H1 (cell line): Measurements from ENCODE around the gene ADCY7. TPM values are rescaled to one million over a fixed set of nuclear protein-coding genes. Genes with fewer than 3 reads are reported as not detected.

ENCODE experiments used
- BACH1 ChIP-seq: IDR thresholded peaks from 2 replicates; pipeline ENCODE4 v1.6.1; 2012; ENCODE audit warnings: low read length, improper control_type of control experiment
- RNF2 ChIP-seq: fragments of 200-900, 300-1000 bp; sonication (generic); IDR thresholded peaks from 2 replicates; pipeline ENCODE4 v1.7.1; 2016; ENCODE audit warnings: borderline replicate concordance, low read depth, mild to moderate bottlenecking, antibody characterized with exemption, low read length; ENCODE audit not compliant: poor library complexity, severe bottlenecking; ENCODE audit errors: missing control alignments
- SP1 ChIP-seq: IDR thresholded peaks from 2 replicates; pipeline ENCODE4 v1.6.1; 2011; ENCODE audit warnings: low read depth, low read length
- polyA plus RNA-seq, 7 experiments: library from polyadenylated mRNA; depleted of rRNA in 3 of 7; stranded (reverse) in 5 of 7; unstranded in 2 of 7; fragments of >200 nt in 5 of 7; fragments of 200-250 nt in 2 of 7; gene quantifications; 1 replicate in 5 of 7; 2 replicates in 1 of 7; 4 replicates in 1 of 7; pipeline versions ENCODE4 v1.2.1 to v1.2.3, GENCODE V29; 2011 to 2013; ENCODE audit warnings: missing spikeins in 2 of 7, mixed read lengths in 2 of 7
- total RNA-seq: library from RNA; stranded (reverse); fragmentation: NEBNext Ultra II Directional; extraction: Animal tissue kit (Norgen Biotek cat#: 25700); gene quantifications from 2 replicates; pipeline ENCODE4 v1.2.1, GENCODE V29; 2021

Gene ADCY7
- total and polyA plus RNA-seq, 2 of the 8 experiments (the other 6 are each of a cell fraction or from before 2014, with no cell fraction given): 2.4 to 5.1 TPM

GRCh38 chr16:50251375-50252081 lies 14.8 kb upstream of the ADCY7 start (continued):
- TF ChIP-seq RNF2 (no peak), BACH1 (no peak), SP1 (no peak)
